GM23338 (cell line): ENCODE measurements around the gene RTP5. TPM values are rescaled to one million over a fixed set of nuclear protein-coding genes. Genes with fewer than 3 reads are reported as not detected.

Experiments
- ATAC-seq: fragments of 200-7000 bp; cut with Tn5 transposase; 3 replicates; pipeline ENCODE4 v1.9.1; 2020
- DNase-seq: peaks from one replicate; pipeline ENCODE4 v3.0.0-alpha.2; 2015; ENCODE audit warnings: low spot score
- H2AFZ ChIP-seq: fragments of 200-600 bp; sonication (generic); 2 replicates; pipeline ENCODE4 v1.8.0; 2016; ENCODE audit warnings: antibody characterized with exemption, mild to moderate bottlenecking, moderate library complexity
- H3F3A ChIP-seq: fragments of 200-600 bp; sonication (generic); replicated peaks from 2 replicates; pipeline ENCODE4 v1.8.0; 2017; ENCODE audit warnings: antibody characterized with exemption, mixed run types, low read depth
- H3K27ac ChIP-seq: fragments of 200-600 bp; sonication (generic); 2 replicates; pipeline ENCODE4 v1.6.1; 2016; ENCODE audit warnings: low read depth
- H3K27me3 ChIP-seq: fragments of 200-600 bp; sonication (generic); 2 replicates; pipeline ENCODE4 v1.8.0; 2016; ENCODE audit warnings: mild to moderate bottlenecking, mixed run types, moderate library complexity; ENCODE audit not compliant: insufficient read depth
- H3K36me3 ChIP-seq: fragments of 200-600 bp; sonication (generic); 2 replicates; pipeline ENCODE4 v1.8.0; 2016; ENCODE audit warnings: mild to moderate bottlenecking; ENCODE audit not compliant: insufficient read depth
- H3K4me1 ChIP-seq: fragments of 200-600 bp; sonication (generic); 2 replicates; pipeline ENCODE4 v1.8.0; 2016; ENCODE audit warnings: mild to moderate bottlenecking, moderate library complexity; ENCODE audit not compliant: insufficient read depth
- H3K4me2 ChIP-seq: fragments of 200-600 bp; sonication (generic); 2 replicates; pipeline ENCODE4 v1.7.1; 2017; ENCODE audit warnings: mixed run types
- H3K4me3 ChIP-seq: fragments of 200-600 bp; sonication (generic); 2 replicates; pipeline ENCODE4 v1.6.1; 2016; ENCODE audit warnings: mixed run types
- H3K79me2 ChIP-seq: fragments of 200-600 bp; sonication (generic); replicated peaks from 2 replicates; pipeline ENCODE4 v1.8.0; 2017; ENCODE audit warnings: mild to moderate bottlenecking; ENCODE audit not compliant: insufficient read depth
- H3K9me2 ChIP-seq: fragments of 200-600 bp; sonication (generic); 2 replicates; pipeline ENCODE4 v1.8.0; 2017; ENCODE audit not compliant: insufficient read depth
- H4K20me1 ChIP-seq: fragments of 200-600 bp; sonication (generic); replicated peaks from 2 replicates; pipeline ENCODE4 v1.8.0; 2017; ENCODE audit warnings: mild to moderate bottlenecking; ENCODE audit not compliant: insufficient read depth
- H3K27ac Mint-ChIP-seq: 2 replicates; pipeline ENCODE4 v1.8.0; 2020; ENCODE audit warnings: inconsistent platforms, mild to moderate bottlenecking, moderate library complexity, mixed read lengths
- H3K27me3 Mint-ChIP-seq: 3 replicates; pipeline ENCODE4 v1.8.0; 2022; ENCODE audit warnings: low read depth, mild to moderate bottlenecking, moderate library complexity, mixed read lengths, inconsistent platforms; ENCODE audit not compliant: insufficient read depth, poor library complexity
- H3K36me3 Mint-ChIP-seq: 3 replicates; pipeline ENCODE4 v1.8.0; 2021; ENCODE audit warnings: low read depth, mild to moderate bottlenecking, inconsistent platforms, moderate library complexity, mixed read lengths
- H3K4me1 Mint-ChIP-seq: 3 replicates; pipeline ENCODE4 v1.8.0; 2020; ENCODE audit warnings: mild to moderate bottlenecking, inconsistent platforms, mixed read lengths
- H3K4me3 Mint-ChIP-seq: 3 replicates; pipeline ENCODE4 v1.8.0; 2021; ENCODE audit warnings: moderate library complexity, mild to moderate bottlenecking, inconsistent platforms, mixed read lengths
- H3K9me3 Mint-ChIP-seq: 3 replicates; pipeline ENCODE4 v1.8.0; 2020; ENCODE audit warnings: moderate library complexity, mild to moderate bottlenecking, inconsistent platforms, mixed read lengths
- CREB1 ChIP-seq: fragments of 250-450 bp; sonication (Bioruptor Pico); IDR thresholded peaks from 2 replicates; pipeline ENCODE4 v1.5.0; 2020; ENCODE audit warnings: low read depth, mild to moderate bottlenecking, moderate library complexity
- CTCF ChIP-seq, 2 experiments: fragments of 200-600 bp in 1 of 2; sonication (generic) in 1 of 2; conservative IDR thresholded peaks; 2 replicates each; pipeline versions ENCODE4 v1.5.1 to v1.6.1; 2016 to 2017; ENCODE audit warnings: antibody characterized with exemption in 2 of 2, low read depth in 2 of 2, mild to moderate bottlenecking in 2 of 2, moderate library complexity in 1 of 2
- ETS1 ChIP-seq: IDR thresholded peaks from 2 replicates; pipeline ENCODE4 v1.6.1; 2016; ENCODE audit warnings: antibody characterized with exemption
- EZH2 ChIP-seq: fragments of 200-600 bp; sonication (generic); IDR thresholded peaks from one replicate; pipeline ENCODE4 v1.8.0; 2017; ENCODE audit warnings: antibody characterized with exemption, mild to moderate bottlenecking, low read depth; ENCODE audit not compliant: unreplicated experiment
- EZH2phosphoT487 ChIP-seq: fragments of 200-600 bp; sonication (generic); IDR thresholded peaks from one replicate; pipeline ENCODE4 v1.8.1; 2018; ENCODE audit warnings: antibody characterized with exemption; ENCODE audit not compliant: unreplicated experiment
- JUNB ChIP-seq: IDR thresholded peaks from one replicate; pipeline ENCODE4 v1.6.1; 2016; ENCODE audit warnings: antibody characterized with exemption; ENCODE audit not compliant: unreplicated experiment
- NANOG ChIP-seq: IDR thresholded peaks from 2 replicates; pipeline ENCODE4 v1.6.1; 2016; ENCODE audit warnings: antibody characterized with exemption, borderline replicate concordance
- POLR2AphosphoS5 ChIP-seq: IDR thresholded peaks from 2 replicates; pipeline ENCODE4 v1.6.1; 2016; ENCODE audit warnings: antibody characterized with exemption, low read depth
- REST ChIP-seq: IDR thresholded peaks from one replicate; pipeline ENCODE4 v1.6.1; 2018; ENCODE audit warnings: antibody characterized with exemption; ENCODE audit not compliant: unreplicated experiment
- STAT1 ChIP-seq: IDR thresholded peaks from one replicate; pipeline ENCODE4 v1.6.1; 2016; ENCODE audit warnings: antibody characterized with exemption; ENCODE audit not compliant: unreplicated experiment
- ZNF114 ChIP-seq: fragments of 250-450 bp; sonication (Bioruptor Pico); IDR thresholded peaks from 2 replicates; pipeline ENCODE4 v1.5.0; 2020; ENCODE audit warnings: mild to moderate bottlenecking, moderate library complexity
- ZNF331 ChIP-seq: fragments of 250-450 bp; sonication (Bioruptor Pico); IDR thresholded peaks from 2 replicates; pipeline ENCODE4 v1.5.0; 2020; ENCODE audit warnings: low read depth, mild to moderate bottlenecking, moderate library complexity
- ZNF462 ChIP-seq: fragments of 250-450 bp; sonication (Bioruptor Pico); IDR thresholded peaks from 2 replicates; pipeline ENCODE4 v1.5.0; 2020; ENCODE audit warnings: mild to moderate bottlenecking, moderate library complexity
- polyA plus RNA-seq: library from polyadenylated mRNA; unstranded; fragments of >200 nt; fragmentation: Nextera tagmentation; extraction: Ambion mirVana; gene quantifications from 2 replicates; pipeline ENCODE4 v1.2.1, GENCODE V29; 2016
- total RNA-seq: library from RNA; depleted of rRNA; stranded (reverse); fragments of >200 nt; shearing (Covaris generic); gene quantifications from 2 replicates; pipeline ENCODE4 v1.2.3, GENCODE V29; 2014

Gene RTP5
- total and polyA plus RNA-seq, 2 experiments from 2014 or later, result not detected

GRCh38 chr2:241880311-241881073 is 11.0 kb downstream of the RTP5 start:
- H3K27ac ChIP-seq, result peak overlapping the region; percentile 67; the same call in 1 of the 2 replicates
- H3K9me2 ChIP-seq, result no peaks in the 10 kb centered on the region
- peak overlapping the region; percentile 95 for H2AFZ ChIP-seq

More at GRCh38 chr2:241880311-241881073, 11.0 kb downstream of the RTP5 start:
- Histone ChIP-seq H3K79me2 (no peaks in the 10 kb centered on the region), H3K4me3 (peak overlapping the region; percentile 83), H3K27me3 (no peaks in the 10 kb centered on the region), H4K20me1 (no peaks in the 10 kb centered on the region), H3K4me1 (peaks cover 22% of the 10 kb centered on the region), H3K36me3 (0 out of 2 replicates have a peak, but pooled peaks cover 2% of the 10 kb centered on the region), H3K4me2 (peak overlapping the region; percentile 91), H3F3A (no peaks in the 10 kb centered on the region)
- Mint-ChIP-seq H3K9me3 (peaks cover 6% of the 10 kb centered on the region), H3K36me3 (peaks cover 4% of the 10 kb centered on the region), H3K27me3 (peaks cover 29% of the 10 kb centered on the region), H3K4me1 (peaks cover 19% of the 10 kb centered on the region), H3K27ac (peak overlapping the region; percentile 91), H3K4me3 (peak overlapping the region; percentile 85)
- DNase-seq (no peak), ATAC-seq (peak; percentile 1; the same call in 2 of the 3 replicates)
- TF ChIP-seq EZH2 (no peak), REST (no peak), CTCF (conservative IDR thresholded peaks at IDR 0.05; ENCODE audit: low read depth in 2 of 2) (no peak), NANOG (no peak), ZNF114 (CRISPR knock-in tag) (no peak), JUNB (no peak), STAT1 (no peak), ZNF462 (no peak), EZH2phosphoT487 (no peak), CREB1 (CRISPR knock-in tag) (no peak), POLR2AphosphoS5 (no peak), ZNF331 (no peak), ETS1 (no peak)
